ENCODE measurements around the gene ARHGEF3. TPM values are rescaled to one million over a fixed set of nuclear protein-coding genes. Genes with fewer than 3 reads are reported as not detected.

The ARHGEF3 gene
- total RNA-seq, 1 donor from 2014 or later = 36.7 TPM

GRCh38 chr3:56823421-56823926, 21.7 kb upstream of the ARHGEF3 start:
- DNase-seq (ENCODE audit: low read depth) = no peak

GRCh38 chr3:56822501-56822900, 20.8 kb upstream of the ARHGEF3 start:
- DNase-seq (ENCODE audit: low read depth) = no peak

GRCh38 chr3:56819016-56819809, 17.5 kb upstream of the ARHGEF3 start:
- no peak for DNase-seq (ENCODE audit: low read depth)

- no peak for DNase-seq (ENCODE audit: low read depth)
Measured at GRCh38 chr3:56818156-56818985, 16.6 kb upstream of the ARHGEF3 start.

- no peak for DNase-seq (ENCODE audit: low read depth)
Measured at GRCh38 chr3:56817646-56818045, 15.9 kb upstream of the ARHGEF3 start.

GRCh38 chr3:56816061-56816460, 14.3 kb upstream of the ARHGEF3 start:
- no peak for DNase-seq (ENCODE audit: low read depth)

- DNase-seq (ENCODE audit: low read depth) = no peak
Measured at GRCh38 chr3:56815589-56815988, 13.8 kb upstream of the ARHGEF3 start.

GRCh38 chr3:56813653-56813960, 11.9 kb upstream of the ARHGEF3 start:
- no peak for DNase-seq (ENCODE audit: low read depth)

- no peak for DNase-seq (ENCODE audit: low read depth)
Measured at GRCh38 chr3:56812754-56813652, 11.3 kb upstream of the ARHGEF3 start.

GRCh38 chr3:56811546-56812202, 9.9 kb upstream of the ARHGEF3 start:
- DNase-seq (ENCODE audit: low read depth) = no peak

GRCh38 chr3:56810577-56811545, 9.1 kb upstream of the ARHGEF3 start:
- no peak for DNase-seq (ENCODE audit: low read depth)

- DNase-seq (ENCODE audit: low read depth) = no peak
Measured at GRCh38 chr3:56806407-56806806, 4.7 kb upstream of the ARHGEF3 start.

- no peak for DNase-seq (ENCODE audit: low read depth)
Measured at GRCh38 chr3:56802790-56803189, 1.0 kb upstream of the ARHGEF3 start.

GRCh38 chr3:56802378-56802745, 613 bp upstream of the ARHGEF3 start:
- DNase-seq (ENCODE audit: low read depth) = no peak

GRCh38 chr3:56800832-56801661, 702 bp downstream of the ARHGEF3 start:
- DNase-seq (ENCODE audit: low read depth) = no peak

GRCh38 chr3:56800130-56800831, 1.5 kb downstream of the ARHGEF3 start:
- DNase-seq (ENCODE audit: low read depth) = peak; percentile 73

GRCh38 chr3:56799251-56799882, 2.4 kb downstream of the ARHGEF3 start:
- DNase-seq (ENCODE audit: low read depth) = peak; percentile 72

- DNase-seq (ENCODE audit: low read depth) = no peak
Measured at GRCh38 chr3:56796996-56797395, 4.8 kb downstream of the ARHGEF3 start.
